HG03520 (cell line): ENCODE data around the gene GALNT18.

Source experiments
- ATAC-seq: cut with Tn5 transposase; IDR thresholded peaks from one replicate; pipeline ENCODE4 v1.9.1; 2021; ENCODE audit warnings: mild to moderate bottlenecking, moderate library complexity; ENCODE audit not compliant: unreplicated experiment

Gene GALNT18

DNA sequence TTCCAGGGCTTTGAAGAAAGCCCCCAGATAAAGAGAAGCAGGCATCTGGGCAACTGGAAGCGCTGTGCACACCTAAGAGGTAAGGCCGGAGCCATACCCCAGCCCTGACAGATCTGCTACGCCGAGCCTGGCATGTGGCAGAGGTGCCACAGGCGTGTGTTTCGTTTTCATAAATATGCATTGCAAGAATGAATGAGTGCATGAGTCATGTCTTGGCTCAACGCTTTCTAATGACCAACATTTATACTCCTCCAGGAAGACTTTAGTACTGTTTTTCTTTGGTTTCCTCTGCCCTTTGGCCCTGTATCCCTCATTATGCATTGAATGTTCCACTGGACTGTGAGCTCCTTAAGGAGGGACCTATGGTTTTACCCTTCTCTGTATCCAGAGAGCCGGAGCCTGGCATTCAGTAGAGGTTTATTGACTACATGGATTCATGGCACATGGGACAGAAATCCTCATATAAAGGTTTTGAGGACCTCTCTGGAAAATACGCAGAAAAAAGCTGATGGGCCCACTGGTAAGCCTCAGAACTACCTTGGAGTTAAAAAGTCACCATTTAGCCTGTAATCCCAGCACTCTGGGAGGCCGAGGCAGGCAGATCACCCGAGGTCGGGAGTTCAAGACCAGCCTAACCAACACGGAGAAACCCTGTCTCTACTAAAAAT lies 229.9 kb downstream of the GALNT18 start:
- no peak for ATAC-seq

DNA sequence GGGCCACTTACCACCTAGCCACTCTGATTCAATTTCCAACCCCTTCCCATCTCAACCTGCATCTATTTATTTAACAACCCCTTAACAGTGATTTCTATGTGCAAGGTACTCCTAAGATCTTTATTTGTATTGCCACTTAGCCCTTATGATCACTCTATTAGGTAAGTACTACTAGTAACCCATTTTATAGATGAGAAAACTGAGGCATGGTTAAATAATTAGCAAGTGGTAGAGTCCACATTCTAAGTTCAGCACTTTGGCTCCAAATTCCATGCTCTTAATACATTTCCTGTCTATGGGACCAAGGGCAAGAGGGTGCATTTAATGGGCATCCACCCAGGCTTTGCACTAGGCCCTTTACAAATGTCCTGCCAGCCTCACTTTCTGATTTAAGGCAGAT lies 230.6 kb downstream of the GALNT18 start:
- ATAC-seq = no peak

DNA sequence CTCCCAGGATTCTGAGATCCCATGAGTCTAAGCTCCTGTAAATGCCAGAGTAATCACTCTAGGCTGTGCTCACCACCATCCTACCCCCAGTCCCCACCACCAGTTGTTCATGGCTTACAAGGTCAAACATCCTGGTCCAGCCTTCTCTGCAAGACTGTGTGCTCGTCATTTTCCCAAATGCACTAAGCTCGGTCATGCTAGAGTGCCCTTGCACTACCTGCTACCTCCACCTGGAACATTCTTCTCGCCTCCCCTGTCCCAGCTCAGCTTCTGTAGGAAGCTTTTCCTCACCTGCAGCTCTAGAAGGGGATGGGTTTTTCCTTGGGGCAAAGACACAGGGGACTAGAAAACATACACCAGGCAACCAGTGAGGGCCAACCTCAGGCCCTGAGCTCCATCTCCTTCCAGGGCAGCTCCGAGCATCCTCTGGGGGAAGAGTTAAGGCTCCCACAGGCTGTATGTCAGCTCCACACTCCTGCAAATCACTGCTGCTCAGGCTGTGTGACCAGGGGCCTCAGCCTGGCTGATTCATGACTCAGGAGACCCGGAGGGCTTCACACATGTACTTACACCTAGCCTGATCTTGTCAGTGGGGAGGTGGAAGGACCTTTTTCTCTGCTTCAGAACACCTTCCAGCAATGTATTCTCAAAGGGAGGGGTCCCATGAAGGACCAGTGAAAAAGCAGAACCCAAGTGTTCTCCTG lies 231.6 kb downstream of the GALNT18 start:
- no peak for ATAC-seq

DNA sequence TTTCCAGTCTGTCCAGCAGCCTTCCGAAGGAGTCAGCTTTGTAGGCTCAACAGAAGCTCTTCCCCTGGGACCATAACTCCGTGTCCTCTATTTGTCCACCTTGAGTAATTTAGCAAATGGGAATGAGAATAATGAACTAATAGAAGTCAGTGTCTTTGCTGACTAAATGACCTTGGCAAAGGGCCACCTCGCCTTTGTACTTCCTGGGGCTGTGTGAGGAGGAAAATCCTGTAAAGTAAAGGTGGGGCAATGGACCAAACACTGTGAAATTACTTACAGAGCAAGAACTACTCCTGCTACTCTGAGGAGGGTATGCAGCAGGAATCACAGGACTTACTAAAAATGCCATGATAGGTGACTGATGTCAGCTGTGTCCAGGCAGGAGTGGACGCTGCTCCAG lies 232.6 kb downstream of the GALNT18 start:
- ATAC-seq = no peak

DNA sequence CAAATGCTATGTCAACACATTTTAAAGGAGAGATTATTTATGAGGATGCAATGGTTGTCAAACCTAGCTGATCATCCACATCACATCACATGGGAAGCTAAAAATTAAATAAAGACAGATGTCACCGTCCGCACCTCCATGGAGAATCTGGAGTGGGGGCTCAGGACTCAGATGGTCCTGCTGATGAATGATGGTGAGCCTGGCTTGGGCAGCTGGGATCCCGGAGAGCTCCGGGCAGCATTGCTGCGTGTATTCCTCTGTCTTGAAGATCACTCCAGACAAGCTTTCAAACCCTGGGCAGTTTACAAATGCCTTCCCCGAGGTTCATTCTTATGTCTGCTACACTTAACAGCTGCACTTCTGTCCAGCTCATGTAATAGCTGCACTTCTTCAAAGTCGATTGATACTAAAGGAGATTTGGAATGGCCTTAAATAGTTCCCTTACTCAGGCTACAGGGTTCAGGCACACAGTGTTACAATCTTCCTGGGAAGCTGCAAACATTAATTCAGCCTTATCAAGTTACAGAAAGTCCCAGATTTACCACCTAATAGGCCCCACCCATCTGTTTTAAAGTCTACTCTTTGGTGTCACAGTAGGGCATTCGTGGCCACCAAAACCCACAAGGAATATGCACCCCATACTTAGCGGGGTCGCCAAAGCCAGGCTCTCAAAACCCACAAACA lies 234.0 kb downstream of the GALNT18 start:
- no peak for ATAC-seq

DNA sequence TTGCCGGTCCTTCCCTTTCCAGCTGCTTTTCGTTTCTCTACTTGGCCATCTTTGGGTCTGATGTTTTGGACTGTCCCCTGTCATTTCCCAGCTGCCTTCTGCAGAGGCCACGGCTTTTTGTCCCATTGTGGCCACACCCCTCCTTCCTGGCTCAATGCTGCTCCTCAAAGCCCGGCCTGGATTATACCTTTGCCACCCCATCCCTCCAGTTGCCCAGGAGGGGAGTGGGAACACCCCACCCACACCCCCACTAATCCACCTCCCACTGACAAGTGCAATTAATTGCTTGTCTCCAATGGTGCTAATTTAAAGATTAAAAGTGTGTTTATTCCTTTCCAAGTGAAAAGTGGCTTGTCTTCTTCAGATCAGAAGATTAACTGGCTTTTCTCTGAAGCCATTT lies 234.6 kb downstream of the GALNT18 start:
- no peak for ATAC-seq

DNA sequence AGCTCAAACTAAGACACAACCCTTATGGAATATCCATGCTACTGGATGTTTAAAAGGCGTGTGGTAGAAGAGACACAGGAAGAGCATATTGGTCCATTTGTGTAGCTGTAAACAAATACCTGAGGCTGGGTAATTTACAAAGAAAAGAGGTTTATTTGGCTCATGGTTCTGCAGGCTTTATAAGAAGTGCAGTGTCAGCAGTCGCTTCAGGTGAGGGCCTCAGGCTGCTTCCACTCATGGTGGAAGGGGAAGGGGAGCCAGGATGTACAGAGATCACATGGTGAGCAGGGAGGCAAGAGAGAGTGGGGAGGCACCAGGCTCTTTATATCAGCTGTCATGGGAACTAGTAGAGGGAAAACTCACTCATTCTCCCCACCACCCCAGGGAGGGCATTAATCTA lies 237.0 kb downstream of the GALNT18 start:
- no peak for ATAC-seq

DNA sequence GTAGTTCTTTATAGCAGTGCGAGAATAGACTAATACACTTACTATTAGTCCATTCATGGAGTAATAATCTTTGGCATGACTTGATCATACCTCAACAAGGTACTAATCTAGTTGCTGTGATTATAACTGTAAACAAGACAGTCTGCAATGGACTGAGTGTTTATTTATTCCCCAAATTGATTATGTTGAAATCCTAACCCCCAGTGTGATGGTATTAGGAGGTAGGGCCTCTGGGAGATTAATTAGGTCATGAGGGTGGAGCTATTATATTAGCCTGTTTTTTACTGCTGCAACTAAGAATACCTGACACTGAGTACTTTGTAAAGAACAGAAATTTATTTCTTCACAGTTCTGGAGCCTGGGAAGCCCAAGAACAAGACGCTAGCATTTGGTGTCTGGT lies 237.8 kb downstream of the GALNT18 start:
- ATAC-seq = no peak

DNA sequence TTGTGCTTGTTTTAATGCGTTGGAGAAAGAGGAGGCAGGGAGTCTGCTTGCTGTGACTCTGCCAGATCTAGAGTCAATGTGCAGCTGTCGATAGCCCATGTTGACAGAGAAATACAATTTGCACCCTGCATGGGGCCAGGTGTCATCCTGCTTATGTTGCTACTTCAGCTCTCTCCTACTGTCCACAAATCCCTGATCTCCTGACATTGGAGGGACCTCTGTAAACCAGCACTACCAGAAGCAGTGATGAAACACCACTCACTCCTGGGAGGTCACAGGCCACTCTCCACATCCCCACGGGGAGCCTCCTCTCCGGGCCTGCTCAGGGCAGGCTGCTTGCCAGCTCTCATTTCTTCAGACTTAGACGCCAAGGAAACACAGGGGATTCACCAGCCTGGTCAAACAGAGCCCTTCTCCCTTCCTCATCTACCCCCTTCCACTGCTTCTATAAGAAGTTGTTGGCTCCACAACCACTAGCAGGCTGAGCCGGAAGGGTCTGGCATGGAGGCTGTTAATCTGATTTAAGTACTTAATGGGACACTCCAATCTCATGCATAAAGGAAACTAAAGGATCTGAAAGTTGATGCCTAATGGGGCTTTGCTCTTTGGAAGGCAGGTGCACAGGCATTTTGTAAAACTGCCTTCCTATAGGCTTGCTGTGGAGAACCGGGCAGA lies 238.8 kb downstream of the GALNT18 start:
- no peak for ATAC-seq

DNA sequence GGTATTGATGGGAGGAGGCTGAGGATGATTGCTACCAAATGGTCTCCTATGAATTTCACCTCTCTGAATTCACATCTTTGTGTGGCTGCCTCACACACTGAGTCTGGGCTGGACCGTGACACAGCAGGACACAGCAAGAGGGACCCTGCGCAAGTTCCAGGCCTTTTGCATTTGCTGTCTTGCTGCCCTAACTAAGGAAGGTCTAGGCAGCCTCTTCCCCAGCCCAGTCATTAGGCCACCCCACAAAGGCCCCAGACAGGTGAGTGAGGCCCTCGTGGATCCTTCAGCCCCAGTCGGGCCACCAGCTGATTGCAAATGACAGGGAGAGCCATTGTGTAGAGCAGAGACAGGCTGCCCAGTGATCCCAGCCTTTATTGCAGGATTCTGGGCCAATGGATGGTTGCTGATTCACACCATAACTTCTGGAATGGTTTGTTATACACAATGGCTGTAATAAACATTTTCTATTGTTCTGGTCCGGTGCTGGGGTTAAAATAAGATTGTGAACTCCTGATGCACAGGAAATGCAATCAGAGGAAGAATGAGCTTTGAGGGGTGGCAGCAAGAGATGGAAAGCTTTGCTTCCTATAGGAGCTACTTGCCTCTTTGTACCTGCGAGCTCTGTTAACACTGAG lies 240.2 kb downstream of the GALNT18 start:
- ATAC-seq = no peak

DNA sequence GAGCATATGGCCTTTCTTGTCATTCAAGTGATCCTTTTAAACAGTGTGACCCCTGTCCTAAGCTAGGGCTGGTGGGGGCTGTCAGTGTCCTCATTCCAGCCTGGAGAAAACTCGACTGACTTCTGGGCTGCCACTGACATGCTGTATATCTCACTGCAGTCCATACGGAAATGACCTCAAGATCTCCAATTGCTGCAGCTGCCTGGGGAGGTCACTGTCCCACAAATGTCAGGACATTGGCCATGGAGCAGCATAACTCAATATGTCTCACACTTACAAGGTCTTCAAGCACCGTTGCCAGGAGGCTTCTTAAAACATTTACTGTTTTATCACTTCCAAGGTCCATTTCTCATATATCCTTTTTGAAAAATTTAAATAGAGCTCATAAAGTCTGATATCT lies 240.9 kb downstream of the GALNT18 start:
- ATAC-seq = no peak

DNA sequence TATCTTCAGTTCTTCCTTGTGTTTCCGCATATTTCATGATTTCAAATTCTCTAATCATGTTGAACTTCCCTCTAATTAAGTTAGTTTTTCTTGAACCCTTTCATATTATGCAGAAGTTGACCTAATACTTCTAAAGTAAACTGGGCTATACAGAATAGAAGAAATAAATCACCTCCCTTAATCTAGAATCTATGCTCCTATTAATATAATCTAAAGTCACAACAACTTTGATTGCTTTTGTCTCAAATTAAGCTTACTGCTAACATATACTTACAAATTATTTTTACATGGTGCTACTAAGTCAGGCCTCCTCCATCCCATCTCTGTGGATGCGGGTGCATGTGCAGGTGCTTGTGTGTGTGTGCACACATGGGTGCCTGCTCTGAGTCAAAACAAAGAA lies 241.5 kb downstream of the GALNT18 start:
- no peak for ATAC-seq

DNA sequence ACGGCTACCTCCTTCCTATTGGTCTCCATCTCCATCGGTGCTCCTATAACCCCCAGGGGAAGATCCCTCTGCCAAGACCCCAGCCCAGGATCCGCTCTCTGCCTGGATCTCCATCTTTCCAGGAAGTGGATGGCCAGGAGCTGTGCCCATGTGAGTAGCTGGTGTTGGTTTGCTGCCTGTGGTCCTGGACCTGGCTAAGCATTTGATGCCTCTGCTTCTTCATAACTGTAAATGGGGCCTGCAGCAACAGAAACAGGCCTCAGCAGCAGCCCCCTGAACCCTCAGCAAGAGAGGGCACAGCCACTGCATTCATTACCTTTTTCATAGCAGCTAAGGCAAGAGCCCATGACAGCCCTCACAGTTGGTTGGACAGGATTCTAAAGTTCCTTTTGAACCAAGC lies 242.1 kb downstream of the GALNT18 start:
- no peak for ATAC-seq

DNA sequence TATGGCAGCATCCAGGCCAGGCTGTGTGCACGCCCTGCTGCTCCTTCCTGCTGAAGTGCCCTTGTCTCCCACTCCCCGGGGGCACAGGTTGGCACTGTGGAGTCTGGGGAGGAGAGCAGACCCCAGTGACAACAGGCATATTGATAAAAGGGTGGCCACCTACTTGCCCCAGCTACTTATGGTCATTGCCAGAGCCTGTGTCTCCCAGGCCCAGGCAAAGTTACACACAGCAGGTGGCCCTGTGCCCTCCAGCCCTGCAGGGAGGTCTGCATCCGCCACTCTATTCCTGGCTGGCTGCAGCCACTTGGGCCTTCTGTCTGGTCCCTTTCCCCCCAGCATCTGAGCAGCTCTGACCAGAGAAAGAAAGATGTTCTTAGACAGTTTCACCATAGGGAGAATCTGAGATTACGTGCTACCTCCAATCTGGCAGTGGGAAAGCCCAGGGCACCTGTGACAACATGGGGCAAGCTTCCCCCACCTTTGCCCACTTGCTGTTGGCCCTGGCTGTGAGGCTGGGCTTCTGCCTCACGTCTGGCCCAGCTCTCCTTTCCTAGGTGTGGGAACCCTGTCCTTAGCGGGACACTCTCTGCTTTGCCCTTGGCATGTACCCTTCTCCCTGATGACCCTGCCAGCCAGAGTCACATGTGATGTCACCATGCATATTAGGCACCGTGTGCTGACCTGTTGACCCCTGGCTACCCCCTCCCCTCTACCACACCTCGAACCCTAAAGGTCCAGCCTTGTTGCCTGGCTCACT lies 243.4 kb downstream of the GALNT18 start:
- ATAC-seq = no peak

DNA sequence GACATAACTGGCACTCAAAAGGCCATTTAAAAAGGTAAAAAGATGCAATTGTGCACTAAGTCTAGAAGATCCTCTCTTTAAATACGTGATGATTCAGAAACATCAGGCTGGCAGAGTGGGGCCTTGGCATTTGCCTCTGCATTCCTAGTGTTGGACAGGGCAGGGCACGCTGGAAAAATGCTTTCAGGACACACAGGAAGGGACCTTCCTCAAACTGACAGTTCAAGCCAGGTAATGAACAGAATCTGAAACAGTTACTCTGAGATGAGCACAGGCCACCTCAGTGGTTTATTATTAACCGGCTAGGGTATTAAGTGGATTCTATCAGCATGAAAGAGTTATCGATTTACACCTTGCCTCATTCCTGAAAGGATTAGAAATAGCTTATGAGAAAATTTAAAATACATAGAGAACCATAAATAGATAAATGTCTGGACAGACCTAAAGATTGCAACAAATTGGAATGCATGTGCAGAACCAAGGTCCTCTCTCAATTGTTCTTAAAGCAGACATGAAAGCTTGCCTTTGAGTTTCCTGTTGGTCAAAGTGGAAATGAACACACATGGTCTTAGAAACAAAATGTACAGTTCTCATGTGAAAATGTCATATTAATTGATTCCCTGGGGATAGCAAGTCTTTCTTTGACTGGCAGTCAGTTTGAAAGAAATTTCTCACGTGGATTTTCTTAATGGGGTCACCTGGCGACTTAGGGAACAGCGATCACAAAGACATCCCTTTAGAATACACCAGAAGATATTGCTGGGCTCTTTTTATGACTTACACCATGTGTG lies 247.3 kb downstream of the GALNT18 start:
- ATAC-seq = no peak

DNA sequence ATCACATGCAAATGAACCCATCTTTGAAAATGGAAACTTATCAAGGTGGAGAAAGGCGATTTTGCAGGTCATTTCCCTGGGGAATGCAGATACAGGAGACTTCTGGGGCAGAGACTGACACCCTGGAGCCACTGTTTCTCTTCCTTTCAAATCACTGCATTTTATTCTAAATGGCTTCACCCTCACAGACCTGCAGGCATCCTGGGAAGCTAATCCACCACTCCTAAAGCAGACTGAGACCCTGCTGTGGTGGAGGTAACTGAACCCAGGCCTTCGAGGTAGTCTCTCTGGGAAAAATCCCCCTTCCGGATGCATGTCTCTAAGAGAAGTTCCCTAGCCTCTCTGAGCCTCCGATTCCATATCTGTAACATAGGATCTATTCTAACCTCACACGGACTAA lies 247.9 kb downstream of the GALNT18 start:
- ATAC-seq = no peak

DNA sequence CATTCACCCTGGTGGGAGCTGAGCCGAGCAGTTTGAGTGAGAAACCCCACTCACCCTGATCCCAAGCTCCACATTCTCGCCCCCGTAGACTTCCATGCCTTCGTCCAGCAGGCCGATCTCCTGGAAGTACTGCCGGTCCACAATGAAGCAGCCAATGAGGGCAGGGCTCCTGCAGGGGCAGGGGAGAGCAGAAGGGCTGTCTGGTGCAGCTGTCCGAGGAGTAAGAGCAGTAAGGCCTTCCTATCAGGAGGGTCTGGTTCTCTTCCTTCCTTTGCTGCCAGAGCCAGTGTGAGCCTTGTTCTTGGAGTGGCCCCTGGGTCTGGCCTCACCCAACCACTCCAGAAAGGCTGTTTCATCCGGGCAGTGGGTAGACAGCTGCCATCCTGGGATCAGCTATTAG lies 249.3 kb downstream of the GALNT18 start:
- ATAC-seq = no peak

DNA sequence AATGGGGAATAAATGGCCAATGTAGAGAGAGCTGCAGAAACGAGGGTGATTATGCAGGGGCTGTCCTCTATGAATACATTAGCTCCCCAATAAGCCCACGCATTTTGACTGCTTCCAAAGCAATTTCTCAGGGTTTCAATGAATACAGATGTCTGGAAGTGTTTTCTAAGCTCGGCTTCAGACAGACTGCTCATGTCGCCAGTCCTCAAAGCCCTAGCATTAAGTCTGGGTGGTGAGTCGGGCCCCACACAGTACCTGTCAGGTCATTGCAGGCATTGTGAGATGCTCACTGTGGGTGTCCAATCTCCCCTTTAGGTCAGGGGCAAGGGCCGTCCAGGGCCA lies 250.9 kb downstream of the GALNT18 start:
- ATAC-seq = no peak

DNA sequence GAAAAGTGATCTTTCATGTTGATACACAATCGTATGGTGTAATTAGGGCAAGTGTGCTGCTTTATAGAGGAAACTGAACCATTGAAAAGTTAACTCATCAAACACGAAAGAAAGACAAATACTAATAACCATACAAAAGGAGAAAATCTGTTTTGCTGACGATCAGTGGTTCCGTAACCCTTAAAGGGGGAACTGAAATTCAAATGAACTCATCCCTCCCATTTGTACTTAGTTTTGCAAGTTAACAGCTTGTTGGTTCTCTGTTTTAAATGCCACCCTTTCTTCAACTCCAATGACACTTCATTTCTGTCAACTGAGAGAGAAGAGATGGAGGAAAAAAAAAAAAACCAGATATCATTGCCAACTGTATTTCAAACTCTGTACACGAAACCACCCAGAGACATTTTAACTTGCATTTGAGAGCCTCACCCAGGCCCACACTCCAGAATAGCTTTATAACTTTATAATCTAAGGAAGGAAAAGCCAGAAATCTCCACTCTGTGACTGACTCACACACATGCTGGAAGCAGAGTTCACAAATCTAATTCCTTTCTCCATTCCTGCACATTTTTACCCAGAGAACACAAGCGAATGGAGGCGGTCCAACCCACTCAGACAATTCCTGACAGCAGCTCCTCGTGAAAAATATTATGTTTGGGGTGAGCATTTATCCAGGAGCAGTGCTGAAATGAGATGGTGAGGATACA lies 251.4 kb downstream of the GALNT18 start:
- ATAC-seq = no peak
